ENCODE data around the gene LTC4S.
"Not testable (repeated sequence)": the region's sequence is repeated elsewhere in the genome, so short reads cannot be mapped to it uniquely, and the experiment has no call there.

LTC4S gene

DNA sequence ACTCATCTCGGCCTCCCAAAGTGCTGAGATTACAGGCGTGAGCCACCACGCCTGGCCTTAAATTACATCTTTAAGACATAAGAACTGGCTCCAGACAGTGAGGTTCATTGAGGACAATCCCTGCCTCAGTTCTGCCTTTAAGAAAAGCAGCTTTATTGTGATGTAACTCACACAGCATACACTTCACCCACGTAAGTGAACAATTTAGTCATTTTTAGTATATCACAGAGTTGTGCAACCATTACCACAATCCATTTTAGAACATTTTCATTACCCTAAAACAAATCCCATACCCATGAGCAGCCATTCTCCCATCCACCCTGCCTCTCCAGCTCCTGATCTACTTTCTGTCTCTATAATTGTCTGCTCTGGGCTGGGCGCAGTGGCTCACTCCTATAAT lies 24.0 kb upstream of the LTC4S start:
- no peak for DNase-seq (ENCODE audit: low spot score)

DNA sequence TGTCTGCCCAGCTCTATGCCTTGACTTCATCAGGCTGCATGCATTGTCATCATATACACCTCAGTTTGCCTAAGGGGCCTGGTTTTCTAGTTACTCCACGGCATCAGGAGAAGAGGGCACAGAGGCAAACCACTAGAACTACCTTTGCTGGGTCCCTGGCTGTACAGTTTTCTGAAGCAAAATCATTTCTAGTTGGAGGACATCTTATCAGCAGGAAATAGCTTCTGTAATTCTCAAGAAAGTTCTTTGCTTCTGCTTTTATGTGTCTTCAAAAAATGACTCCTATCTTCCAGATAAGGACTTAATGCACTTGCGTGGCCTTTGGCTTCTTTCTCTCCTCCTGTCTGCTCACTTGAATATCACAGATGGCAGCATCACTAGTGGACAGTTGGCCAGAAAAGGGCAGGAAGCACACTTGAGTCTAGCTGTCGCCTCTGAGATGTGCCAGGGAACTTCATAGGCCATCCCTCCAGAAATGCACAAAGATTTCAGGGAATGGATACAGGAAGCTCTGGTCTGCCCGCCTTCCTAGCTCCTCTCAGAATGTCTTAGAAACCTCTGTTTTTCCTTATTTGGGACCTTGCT lies 22.4 kb upstream of the LTC4S start:
- no peak for DNase-seq (ENCODE audit: low spot score)

DNA sequence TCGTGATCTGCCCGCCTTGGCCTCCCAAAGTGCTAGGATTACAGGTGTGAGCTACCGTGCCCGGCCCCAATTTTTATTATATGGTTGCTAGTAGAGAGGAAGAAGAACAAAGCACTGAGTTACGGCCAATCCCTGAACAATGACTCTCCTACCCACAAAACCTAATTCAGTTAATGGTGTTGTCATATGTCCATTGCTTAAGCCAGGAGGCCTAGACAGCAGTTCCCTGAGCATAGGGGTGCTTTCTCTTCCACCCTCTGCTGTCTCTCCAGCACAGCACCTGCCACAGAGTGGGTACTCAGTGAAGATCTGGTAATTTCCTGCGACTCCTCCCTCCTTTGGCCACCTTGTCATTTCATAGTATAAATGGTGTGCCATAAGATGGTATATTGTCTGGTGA lies 21.4 kb upstream of the LTC4S start:
- DNase-seq (ENCODE audit: low spot score) = no peak

DNA sequence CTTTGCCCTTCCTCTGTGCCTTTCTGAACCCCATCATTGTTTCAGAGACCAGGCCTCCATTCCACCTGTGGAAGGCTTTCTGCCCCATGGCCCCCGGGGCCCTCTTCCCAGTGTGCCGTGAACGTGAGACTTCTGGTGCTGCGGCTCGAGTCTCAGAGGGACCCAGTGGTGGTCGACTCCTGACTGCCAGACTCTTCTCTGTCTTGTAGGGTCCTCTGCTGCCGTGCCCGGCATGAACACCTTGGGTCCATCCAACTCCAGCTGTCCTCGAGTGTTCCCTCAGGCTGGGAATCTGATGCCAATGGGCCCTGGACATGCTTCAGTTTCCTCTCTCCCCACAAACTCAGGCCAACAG lies 20.1 kb upstream of the LTC4S start:
- no peak for DNase-seq (ENCODE audit: low spot score)

DNA sequence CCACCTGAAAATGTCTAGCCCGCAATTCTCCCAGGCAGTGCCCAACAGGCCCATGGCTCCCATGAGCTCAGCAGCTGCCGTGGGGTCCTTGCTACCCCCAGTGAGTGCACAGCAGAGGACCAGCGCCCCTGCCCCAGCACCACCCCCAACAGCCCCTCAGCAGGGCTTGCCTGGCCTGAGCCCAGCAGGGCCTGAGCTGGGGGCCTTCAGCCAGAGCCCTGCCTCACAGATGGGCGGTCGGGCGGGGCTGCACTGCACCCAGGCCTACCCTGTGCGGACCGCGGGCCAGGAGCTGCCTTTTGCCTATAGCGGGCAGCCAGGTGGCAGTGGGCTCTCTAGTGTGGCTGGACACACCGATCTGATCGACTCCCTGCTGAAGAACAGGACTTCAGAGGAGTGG lies 19.3 kb upstream of the LTC4S start:
- no peak for DNase-seq (ENCODE audit: low spot score)

DNA sequence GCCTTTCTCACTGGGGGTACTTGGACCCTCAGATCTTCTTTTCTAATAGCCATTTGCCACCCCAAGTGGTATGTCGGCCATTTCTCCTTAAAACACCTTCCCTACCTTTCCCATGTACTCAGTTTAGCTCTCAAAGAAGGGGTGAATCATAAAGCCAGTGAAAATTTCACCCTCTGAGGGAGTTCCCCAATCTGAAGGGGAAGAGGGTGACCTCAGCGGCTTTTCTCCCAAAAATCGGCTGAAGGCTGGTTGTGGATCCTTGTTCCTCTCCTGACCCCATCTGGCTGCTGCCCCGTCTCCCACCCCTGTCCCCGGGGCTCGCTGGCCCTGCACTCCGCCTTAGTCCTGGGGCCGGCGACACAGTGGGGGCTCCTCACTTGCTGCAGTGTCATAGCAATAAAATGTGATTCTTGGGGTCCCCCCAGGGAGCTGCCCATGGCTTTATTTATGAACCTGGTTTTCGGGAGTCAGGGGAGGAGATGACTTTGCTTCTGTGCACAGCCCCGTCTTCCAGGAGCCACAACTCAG lies 17.3 kb upstream of the LTC4S start:
- no peak for DNase-seq (ENCODE audit: low spot score)

DNA sequence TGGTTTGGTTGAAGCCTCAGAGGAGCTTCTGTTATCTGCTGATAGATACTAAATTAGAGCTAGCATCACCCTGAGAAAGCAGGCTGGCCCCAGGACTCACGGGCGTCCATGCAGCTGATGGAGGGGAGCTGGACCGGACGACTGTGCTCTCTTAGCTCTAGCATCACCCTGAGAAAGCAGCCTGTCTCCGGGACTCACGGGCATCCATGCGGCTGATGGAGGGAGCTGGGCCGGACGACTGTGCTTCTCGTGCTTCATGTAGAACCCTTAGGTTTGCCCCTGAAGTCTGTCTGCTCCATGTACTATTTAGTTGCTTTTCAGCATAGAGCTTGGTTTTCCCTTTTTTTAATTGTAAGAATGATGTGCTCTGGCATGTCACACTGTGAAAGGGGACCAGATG lies 16.3 kb upstream of the LTC4S start:
- DNase-seq (ENCODE audit: low spot score) = no peak

DNA sequence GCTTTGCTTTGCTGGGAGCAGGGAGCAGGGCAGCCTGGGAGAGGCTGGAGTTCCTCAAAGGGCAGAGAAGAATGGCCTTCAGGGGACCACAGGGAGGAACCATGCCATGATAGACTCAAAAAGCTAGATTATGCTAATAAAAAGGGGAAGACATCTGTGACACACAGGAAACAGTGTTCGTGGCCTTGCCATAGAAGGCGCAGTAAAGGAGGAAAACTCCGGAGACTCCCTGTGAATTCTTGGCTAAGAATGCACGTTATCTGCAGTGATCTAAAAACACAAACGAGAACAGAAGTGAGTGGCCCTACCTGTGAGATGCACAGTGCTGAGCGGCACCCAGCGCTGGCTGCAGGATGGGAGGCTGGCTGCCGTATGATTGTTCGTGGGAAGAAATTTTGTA lies 15.9 kb upstream of the LTC4S start:
- DNase-seq (ENCODE audit: low spot score) = no peak

DNA sequence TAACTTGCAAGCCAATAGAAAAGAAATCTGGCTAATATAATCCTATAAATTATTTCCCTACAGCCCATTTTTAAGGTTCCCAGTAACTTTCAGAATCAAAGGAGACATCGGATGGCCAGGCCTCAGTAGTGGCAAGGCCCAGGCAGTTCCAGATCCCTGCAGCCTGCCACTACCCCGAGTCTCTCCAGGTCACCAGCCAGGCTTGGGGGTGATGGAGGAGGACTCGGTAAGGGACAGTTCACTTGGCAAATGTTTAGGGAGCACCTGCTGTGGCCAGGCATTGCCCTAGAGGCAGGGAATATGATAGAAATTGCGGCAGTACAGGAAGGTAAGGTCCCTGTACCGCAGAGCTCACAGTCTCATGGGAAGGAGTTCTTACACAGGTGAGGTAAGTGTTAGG lies 15.2 kb upstream of the LTC4S start:
- no peak for DNase-seq (ENCODE audit: low spot score)

DNA sequence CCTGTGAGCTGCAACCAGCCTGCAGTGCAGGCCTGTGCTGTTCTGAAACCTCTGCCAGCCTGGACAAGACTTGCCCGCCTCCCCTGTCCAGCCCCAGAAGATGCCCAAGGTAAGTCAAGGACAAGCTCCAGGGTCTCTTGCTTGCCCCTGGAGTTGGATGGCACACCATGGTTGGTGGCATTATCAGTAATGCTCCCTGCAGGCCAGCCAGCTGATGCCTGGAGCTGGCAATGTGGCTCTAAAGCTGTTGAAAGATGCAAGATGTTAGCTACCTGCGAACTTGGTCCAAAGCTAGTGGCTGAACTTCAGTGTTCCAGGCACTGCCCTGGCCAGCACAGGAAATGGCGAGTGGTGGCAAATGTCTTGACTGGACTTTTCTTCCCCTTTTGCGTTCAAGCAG lies 14.0 kb upstream of the LTC4S start:
- no peak for DNase-seq (ENCODE audit: low spot score)

DNA sequence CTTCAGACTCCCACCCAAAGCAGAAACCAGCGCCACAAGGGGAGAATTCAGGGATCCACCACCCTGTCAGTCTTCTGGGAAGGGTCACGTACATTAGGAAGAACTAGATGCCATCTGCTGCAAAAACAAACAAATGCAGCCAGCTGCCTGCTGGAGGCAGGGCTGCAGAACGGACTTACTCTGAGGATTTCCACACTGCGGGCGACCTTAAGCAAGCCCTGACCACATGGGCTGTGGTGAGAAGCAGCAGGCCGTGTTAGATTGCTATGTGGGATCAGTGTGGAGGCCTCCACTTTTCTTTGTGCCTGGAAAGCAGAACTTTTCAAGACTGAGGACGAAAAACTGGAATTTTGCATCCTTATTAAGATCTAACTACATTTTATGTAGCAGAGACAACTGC lies 13.4 kb upstream of the LTC4S start:
- no peak for DNase-seq (ENCODE audit: low spot score)

DNA sequence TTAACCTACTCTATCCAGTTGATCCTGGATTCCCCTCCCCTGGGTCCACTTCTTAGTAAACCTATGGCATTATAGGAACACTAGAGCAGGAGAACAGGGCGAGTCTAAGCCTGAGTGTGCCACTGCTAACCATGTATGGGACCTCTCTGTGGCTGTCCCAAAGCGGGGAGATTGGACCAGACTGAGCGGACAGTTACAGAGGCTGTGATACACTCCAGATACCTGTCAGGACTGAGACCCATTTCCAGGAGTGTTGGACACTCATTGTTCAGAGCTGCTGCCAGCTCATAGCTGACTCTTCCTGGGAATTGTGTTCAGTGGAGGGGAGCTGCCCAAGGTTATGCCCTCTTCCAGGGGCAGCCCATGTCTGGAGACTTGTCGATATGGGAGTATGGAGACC lies 11.9 kb upstream of the LTC4S start:
- DNase-seq (ENCODE audit: low spot score) = no peak

DNA sequence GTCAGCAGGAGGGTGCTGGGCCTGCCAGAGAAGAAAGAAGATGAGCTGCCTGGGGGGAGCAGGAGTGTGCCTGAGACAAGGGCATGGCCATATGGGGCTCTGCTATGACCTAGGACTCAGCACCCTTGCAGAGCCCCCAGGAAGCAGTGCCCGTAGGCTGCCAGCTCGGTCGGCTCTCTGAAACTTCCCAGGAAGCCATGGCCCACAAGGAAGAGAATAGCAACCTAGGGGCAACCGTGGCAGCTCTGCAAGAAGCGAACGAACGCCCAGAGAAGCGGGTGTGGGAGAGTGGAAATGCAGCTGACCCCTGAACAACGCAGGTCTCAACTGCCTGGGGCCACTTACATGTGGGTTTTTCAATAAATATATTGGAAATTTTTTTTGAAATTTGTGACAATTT lies 10.7 kb upstream of the LTC4S start:
- no peak for DNase-seq (ENCODE audit: low spot score)

DNA sequence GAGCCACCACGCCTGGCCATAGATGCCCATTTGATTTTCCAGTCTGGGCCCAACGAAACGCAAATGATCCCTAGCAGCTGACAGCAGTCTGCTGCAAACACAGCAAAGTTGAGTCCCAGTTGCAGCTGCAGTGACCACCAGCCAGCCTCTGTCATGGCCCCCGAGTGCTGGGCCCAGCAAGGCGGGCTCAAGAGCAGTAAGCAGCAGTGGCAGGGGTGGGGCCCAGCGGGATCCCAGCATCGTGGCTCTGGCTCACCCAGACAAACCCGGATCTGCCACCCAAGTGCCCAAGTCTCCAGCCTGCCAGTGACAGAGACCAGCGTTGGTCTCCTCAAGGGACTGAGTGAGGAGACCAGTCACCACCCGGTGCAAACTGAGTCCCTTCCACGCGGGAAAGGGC lies 6.9 kb upstream of the LTC4S start:
- no peak for DNase-seq (ENCODE audit: low spot score)

DNA sequence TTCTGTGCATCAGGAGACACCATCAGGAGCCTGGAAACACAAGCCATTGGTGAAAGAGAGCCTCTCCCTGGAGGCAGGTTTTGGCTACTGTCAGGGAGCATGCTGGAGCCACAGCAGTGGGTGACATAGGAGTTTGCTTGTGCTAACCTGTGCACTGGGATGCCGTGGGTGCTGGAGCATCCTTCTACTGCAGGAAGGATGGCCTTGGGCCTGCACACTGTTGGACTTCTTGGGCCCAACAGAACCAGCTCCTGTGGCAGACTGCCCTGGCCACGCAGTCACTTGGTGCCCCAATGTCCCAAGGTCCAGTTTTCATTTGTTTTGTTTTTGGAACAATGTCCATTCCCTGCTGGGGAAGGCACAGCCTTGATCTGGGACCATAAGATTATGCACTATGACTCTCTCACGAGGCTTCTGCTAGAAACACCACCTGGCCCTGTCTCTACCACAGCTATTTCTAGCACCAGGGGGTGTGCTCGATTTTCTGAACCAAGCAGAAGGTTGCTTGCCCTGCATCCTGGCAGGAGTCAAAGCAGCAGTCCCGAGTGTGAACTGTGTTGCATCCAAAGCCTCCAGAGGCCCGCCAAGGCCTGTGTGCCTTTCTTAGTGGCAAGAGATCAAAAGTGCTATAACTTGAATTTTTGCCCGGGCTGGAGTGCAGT lies 5.5 kb upstream of the LTC4S start:
- no peak for DNase-seq (ENCODE audit: low spot score)

DNA sequence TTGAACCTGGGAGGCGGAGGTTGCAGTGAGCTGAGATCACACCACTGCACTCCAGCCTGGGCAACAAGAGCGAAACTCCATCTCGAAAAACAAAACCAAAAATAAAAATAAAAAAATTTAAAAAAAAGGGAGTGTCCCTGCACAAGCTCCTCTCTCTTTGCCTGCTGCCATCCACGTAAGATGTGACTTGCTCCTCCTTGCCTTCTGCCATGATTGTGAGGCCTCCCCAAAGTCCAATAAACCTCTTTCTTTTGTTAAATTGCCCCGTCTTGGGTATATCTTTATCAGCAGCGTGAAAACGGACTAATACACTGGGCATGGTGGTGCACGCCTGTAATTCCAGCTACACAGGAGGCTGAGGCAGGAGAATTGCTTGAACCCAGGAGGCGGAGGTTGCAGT lies 4.5 kb upstream of the LTC4S start:
- not testable (repeated sequence) for DNase-seq (ENCODE audit: low spot score)

DNA sequence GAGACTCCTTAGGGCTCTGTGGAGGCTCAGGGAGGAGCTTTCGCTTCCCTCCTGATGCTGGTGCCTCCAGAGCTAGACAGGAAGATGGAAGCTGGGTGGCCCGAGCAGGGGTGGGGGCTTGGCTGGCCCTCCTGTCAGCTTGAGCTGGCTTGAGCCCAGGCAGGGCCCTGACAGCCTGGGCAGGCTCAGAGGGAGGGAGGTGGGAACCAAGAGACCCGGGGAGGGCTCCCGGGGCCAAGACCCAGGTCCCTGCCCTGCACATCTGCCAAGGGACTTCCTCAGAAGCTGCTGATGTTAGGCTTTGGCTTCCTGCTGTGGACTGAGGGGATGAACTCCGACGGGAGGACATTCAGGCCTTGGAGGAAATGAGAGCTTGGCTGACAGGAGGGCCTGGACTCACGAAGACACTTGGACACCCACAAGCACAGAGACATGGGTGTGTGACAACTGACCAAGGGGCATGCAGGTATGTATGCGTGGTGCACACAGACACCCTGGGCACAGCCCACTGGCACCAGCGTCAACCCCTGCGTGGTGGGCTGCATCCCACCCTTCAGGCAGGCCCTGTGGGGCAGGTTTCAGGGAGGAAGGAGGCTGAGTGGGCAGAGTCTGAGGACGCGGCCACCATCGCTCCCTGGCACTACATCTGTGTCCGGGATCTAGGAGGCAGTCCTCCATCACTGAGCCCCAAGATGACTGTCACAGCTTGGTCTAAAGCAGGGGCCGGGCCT lies 1.7 kb upstream of the LTC4S start:
- no peak for DNase-seq (ENCODE audit: low spot score)

DNA sequence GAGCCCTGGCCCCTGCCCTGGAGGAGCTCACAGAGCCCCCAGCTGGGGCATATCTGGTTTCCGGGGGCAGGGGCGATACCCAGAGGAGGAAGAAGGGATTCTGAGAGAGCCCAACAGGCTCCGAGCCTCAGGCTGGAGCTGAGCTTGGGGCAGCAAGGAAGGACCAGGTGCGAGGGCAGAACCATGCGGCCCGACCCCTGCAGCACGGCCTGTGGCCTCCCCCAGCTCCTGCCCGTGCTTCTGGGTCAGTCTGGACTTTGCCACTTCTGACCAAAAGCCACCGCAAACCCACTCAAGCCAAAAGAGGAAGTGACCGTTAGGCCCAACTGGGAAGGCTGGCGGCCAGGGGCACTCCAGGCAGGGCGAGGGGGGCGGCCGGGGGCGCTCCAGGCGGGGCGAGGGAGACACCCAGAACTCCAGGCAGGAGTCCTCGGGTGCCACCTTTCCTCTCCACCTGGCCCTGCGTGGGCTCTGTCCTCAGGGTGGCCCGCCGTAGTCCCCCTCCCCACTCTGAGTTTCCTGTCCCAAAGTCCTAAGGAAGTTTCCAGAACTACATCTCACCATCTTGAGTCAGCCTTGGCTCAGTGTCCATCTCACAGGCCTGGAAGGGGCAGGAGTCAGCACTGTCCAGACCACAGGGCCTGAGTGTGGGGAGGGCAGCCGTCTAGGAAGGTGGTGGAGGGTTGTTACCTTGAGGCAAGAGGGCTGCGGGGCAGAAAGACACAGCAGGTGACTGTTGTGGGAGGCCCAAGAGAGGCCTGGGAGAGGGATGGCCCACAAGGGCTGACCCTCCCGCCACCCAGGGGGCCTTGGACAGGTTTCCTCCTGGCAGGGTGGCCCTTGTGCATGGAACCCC lies 946 bp upstream of the LTC4S start:
- DNase-seq (ENCODE audit: low spot score) = no peak

DNA sequence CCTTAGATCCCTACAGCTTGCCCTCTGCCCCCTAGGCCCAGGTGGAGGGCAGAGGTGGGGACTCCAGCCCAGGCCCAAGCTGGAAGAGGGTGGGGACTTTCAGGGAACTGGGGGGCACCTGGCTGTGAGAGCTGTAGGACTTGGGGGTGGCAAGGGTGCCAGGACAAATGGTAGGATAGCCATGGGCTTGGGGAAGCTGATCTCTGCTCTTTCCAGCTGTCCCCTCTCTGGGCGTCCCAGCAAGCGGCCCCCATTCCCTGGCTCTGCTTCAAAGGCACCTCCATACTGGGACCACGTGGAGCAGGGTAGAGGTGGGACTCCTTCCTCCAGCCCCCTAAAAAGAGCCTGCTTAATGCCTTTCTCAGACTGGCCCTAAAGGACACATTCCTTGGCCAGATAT lies 385 bp downstream of the LTC4S start:
- DNase-seq (ENCODE audit: low spot score) = no peak

DNA sequence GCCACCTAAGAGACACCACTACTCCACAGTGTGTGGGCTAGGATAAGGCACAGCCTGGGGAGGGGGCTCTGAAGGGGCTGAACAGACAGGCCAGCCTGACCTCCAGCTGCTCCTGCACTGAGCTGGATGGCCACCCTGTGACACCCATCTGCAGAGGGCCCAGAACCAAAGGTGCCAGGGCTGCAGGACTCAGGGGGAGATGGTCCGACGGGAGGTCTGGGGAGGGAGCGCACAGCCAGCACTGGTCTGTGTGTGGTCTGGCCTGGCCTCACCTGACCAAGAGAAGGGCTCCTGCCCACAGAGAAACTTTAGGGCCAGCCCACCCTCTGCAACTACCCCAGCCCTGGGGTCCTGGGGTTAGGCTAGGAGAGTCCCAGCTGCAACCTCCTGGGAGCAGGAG lies 789 bp downstream of the LTC4S start:
- DNase-seq (ENCODE audit: low spot score) = no peak

DNA sequence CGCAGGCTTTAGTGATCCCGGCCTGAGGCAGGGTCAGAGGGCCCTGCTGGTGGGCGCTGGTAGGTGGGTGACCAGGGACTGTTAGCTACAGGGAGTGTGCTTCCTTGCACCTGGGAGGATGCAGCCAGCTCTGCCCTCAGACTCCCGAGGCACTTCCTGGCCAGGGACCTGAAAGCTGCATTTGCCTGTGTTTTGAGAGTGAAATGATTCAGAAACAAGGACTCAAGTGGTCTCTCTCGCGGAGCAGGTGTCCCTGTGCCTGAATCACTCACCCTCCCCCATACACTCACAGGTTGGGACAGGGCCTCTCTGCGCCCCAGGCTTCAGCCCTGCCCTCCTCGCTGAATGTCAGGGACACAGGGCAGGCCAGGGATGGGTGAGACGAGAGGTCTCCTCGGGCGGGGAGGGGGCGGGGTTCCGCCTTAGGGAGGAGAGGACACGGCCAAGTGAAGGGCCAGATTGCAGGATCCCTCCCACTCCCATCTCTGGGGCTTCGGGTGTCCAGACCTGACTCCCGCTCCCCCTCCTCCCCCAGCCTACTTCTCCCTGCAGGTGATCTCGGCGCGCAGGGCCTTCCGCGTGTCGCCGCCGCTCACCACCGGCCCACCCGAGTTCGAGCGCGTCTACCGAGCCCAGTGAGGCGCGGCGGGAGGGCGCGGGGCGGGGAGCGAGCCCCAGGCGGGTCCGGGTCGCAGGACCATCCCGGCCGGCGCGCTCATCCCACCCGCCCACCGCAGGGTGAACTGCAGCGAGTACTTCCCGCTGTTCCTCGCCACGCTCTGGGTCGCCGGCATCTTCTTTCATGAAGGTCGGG lies 1.5 kb downstream of the LTC4S start:
- DNase-seq (ENCODE audit: low spot score) = no peak
